Liver (tissue), 3 donors: Measurements from ENCODE around the gene STK35.

Experiments
- JUND ChIP-seq, 2 donors: IDR thresholded peaks; 2 replicates each; pipeline ENCODE4 v1.6.1; 2016; ENCODE audit warnings: antibody characterized with exemption in 2 of 2
- RXRA ChIP-seq, 2 donors: IDR thresholded peaks; 2 replicates each; pipeline ENCODE4 v1.6.1; 2017 to 2018; ENCODE audit warnings: antibody characterized with exemption in 2 of 2, mild to moderate bottlenecking in 1 of 2
- TAF1 ChIP-seq: conservative IDR thresholded peaks from 2 replicates; pipeline ENCODE4 v1.6.1; 2016; ENCODE audit warnings: antibody characterized with exemption, mild to moderate bottlenecking
- YY1 ChIP-seq: IDR thresholded peaks from 2 replicates; pipeline ENCODE4 v1.6.1; 2016; ENCODE audit warnings: antibody characterized with exemption, mild to moderate bottlenecking
- TF ChIP-seq, protein P1 (sequence below): fragments of 150-350 bp; IDR thresholded peaks from 2 replicates; pipeline ENCODE4 v1.5.1; 2017; ENCODE audit warnings: improper control_type of control experiment, low read depth, low read length; ENCODE audit not compliant: missing input control
- TF ChIP-seq, protein P2 (sequence below): IDR thresholded peaks from 2 replicates; pipeline ENCODE4 v1.6.1; 2016; ENCODE audit warnings: antibody characterized with exemption
- donor health status: healthy.
- donor health status: healthy.

DNA sequence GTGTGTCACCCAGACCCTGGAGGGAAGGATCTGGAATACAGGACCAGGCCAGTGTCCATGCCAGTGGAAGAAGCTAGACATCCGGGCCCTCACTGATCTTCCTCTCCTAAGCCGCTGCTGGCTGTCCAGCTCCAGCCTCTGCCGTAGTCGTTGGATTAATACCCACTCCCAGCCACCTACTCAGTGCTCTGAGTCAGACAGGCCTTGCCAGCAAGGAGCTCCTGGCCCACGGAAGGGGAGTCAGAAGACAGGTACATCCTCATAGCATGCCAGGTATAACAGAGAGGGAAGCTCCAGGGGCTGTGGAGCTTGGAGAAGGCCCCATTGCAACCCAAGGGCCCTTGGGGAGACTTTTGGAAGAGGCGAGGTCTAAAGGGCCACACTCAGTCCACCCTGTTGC is 49.0 kb downstream of the STK35 start:
- TF ChIP-seq, protein P1, sequence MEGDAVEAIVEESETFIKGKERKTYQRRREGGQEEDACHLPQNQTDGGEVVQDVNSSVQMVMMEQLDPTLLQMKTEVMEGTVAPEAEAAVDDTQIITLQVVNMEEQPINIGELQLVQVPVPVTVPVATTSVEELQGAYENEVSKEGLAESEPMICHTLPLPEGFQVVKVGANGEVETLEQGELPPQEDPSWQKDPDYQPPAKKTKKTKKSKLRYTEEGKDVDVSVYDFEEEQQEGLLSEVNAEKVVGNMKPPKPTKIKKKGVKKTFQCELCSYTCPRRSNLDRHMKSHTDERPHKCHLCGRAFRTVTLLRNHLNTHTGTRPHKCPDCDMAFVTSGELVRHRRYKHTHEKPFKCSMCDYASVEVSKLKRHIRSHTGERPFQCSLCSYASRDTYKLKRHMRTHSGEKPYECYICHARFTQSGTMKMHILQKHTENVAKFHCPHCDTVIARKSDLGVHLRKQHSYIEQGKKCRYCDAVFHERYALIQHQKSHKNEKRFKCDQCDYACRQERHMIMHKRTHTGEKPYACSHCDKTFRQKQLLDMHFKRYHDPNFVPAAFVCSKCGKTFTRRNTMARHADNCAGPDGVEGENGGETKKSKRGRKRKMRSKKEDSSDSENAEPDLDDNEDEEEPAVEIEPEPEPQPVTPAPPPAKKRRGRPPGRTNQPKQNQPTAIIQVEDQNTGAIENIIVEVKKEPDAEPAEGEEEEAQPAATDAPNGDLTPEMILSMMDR: no peak
- TF ChIP-seq JUND (IDR thresholded peaks at IDR 0.05) (no peak), TAF1 (no peak), RXRA (IDR thresholded peaks at IDR 0.05) (no peak), YY1 (no peak)
- TF ChIP-seq, protein P2, sequence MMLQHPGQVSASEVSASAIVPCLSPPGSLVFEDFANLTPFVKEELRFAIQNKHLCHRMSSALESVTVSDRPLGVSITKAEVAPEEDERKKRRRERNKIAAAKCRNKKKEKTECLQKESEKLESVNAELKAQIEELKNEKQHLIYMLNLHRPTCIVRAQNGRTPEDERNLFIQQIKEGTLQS: no peak
